Measurements from ENCODE around the gene SPATA18. TPM values are rescaled to one million over a fixed set of nuclear protein-coding genes. Genes with fewer than 3 reads are reported as not detected.

The SPATA18 gene
- total and polyA plus RNA-seq, 2 of the 13 experiments (the other 11 are each of a cell fraction or from before 2014, with no cell fraction given) = 5.7 to 13.2 TPM

DNA sequence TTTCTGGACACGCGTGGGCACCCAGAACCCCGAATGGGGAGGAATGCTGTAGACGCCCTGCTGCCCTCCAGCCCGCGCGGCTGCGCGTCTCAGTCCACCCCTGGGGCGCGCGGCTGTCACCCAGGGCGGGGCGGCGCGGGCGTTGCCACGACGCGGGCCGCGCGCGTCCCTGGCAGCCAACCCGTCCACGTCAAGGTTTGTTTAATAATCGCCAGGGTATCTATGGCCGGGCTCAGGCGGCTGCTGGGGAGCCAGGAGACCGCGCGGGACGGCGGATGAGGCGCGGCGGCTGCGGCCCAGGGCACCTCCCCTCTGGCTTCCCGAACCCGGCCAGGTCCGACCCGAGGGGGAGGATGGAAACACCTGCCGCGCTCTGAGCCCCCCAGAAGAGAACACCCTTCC is at the start of gene SPATA18 (continued):
- TF ChIP-seq MBD4 (IDR thresholded peaks at IDR 0.05; ENCODE audit: borderline replicate concordance, low read length) (no peak), ZNF10 (CRISPR knock-in tag; IDR thresholded peaks at IDR 0.05; ENCODE audit: borderline replicate concordance, low read depth) (no peak), ZNF282 (IDR thresholded peaks at IDR 0.05; ENCODE audit: partially characterized antibody) (no peak), HHEX (CRISPR knock-in tag; IDR thresholded peaks at IDR 0.05) (no peak), ZNF331 (CRISPR knock-in tag; IDR thresholded peaks at IDR 0.05) (no peak), SIN3B (IDR thresholded peaks at IDR 0.05; ENCODE audit: low read length) (no peak), ZNF678 (CRISPR knock-in tag; IDR thresholded peaks at IDR 0.05) (0 out of 2 replicates have a peak, but pooled peaks have one; percentile 38), HOXA7 (CRISPR knock-in tag; IDR thresholded peaks at IDR 0.05) (no peak), SETDB1 (CRISPR knock-in tag; IDR thresholded peaks at IDR 0.05; ENCODE audit: borderline replicate concordance) (no peak), ZNF234 (CRISPR knock-in tag; conservative IDR thresholded peaks at IDR 0.05) (no peak), ZNF570 (CRISPR knock-in tag; IDR thresholded peaks at IDR 0.05; ENCODE audit: borderline replicate concordance) (no peak), HES4 (CRISPR knock-in tag; IDR thresholded peaks at IDR 0.05; ENCODE audit: borderline replicate concordance) (no peak), ONECUT2 (CRISPR knock-in tag; IDR thresholded peaks at IDR 0.05) (no peak), TARDBP (CRISPR knock-in tag; IDR thresholded peaks at IDR 0.05) (no peak), ZNF230 (CRISPR knock-in tag; IDR thresholded peaks at IDR 0.05) (0 out of 2 replicates have a peak, but pooled peaks have one; percentile 60), GABPA (IDR thresholded peaks at IDR 0.05; ENCODE audit: low read depth, low read length) (no peak), GABPA (CRISPR knock-in tag; IDR thresholded peaks at IDR 0.05; ENCODE audit: low read depth) (no peak), PAX8 (CRISPR knock-in tag; IDR thresholded peaks at IDR 0.05; ENCODE audit: borderline replicate concordance) (0 out of 2 replicates have a peak, but pooled peaks have one; percentile 34)
- TF ChIP-seq, protein P1, sequence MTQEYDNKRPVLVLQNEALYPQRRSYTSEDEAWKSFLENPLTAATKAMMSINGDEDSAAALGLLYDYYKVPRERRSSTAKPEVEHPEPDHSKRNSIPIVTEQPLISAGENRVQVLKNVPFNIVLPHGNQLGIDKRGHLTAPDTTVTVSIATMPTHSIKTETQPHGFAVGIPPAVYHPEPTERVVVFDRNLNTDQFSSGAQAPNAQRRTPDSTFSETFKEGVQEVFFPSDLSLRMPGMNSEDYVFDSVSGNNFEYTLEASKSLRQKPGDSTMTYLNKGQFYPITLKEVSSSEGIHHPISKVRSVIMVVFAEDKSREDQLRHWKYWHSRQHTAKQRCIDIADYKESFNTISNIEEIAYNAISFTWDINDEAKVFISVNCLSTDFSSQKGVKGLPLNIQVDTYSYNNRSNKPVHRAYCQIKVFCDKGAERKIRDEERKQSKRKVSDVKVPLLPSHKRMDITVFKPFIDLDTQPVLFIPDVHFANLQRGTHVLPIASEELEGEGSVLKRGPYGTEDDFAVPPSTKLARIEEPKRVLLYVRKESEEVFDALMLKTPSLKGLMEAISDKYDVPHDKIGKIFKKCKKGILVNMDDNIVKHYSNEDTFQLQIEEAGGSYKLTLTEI (CRISPR knock-in tag; conservative IDR thresholded peaks at IDR 0.05) = no peak
- TF ChIP-seq, protein P2, sequence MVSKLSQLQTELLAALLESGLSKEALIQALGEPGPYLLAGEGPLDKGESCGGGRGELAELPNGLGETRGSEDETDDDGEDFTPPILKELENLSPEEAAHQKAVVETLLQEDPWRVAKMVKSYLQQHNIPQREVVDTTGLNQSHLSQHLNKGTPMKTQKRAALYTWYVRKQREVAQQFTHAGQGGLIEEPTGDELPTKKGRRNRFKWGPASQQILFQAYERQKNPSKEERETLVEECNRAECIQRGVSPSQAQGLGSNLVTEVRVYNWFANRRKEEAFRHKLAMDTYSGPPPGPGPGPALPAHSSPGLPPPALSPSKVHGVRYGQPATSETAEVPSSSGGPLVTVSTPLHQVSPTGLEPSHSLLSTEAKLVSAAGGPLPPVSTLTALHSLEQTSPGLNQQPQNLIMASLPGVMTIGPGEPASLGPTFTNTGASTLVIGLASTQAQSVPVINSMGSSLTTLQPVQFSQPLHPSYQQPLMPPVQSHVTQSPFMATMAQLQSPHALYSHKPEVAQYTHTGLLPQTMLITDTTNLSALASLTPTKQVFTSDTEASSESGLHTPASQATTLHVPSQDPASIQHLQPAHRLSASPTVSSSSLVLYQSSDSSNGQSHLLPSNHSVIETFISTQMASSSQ (IDR thresholded peaks at IDR 0.05; ENCODE audit: low read depth) = no peak
- TF ChIP-seq, protein P2 (CRISPR knock-in tag; IDR thresholded peaks at IDR 0.05; ENCODE audit: borderline replicate concordance) = 0 out of 2 replicates have a peak, but pooled peaks have one; percentile 38
- TF ChIP-seq, protein P3, sequence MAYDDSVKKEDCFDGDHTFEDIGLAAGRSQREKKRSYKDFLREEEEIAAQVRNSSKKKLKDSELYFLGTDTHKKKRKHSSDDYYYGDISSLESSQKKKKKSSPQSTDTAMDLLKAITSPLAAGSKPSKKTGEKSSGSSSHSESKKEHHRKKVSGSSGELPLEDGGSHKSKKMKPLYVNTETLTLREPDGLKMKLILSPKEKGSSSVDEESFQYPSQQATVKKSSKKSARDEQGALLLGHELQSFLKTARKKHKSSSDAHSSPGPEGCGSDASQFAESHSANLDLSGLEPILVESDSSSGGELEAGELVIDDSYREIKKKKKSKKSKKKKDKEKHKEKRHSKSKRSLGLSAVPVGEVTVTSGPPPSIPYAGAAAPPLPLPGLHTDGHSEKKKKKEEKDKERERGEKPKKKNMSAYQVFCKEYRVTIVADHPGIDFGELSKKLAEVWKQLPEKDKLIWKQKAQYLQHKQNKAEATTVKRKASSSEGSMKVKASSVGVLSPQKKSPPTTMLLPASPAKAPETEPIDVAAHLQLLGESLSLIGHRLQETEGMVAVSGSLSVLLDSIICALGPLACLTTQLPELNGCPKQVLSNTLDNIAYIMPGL (CRISPR knock-in tag; IDR thresholded peaks at IDR 0.05; ENCODE audit: borderline replicate concordance in 1 of 2, low read depth in 1 of 2) = no peak; a peak in 2 of 4 replicates
- TF ChIP-seq, protein P4, sequence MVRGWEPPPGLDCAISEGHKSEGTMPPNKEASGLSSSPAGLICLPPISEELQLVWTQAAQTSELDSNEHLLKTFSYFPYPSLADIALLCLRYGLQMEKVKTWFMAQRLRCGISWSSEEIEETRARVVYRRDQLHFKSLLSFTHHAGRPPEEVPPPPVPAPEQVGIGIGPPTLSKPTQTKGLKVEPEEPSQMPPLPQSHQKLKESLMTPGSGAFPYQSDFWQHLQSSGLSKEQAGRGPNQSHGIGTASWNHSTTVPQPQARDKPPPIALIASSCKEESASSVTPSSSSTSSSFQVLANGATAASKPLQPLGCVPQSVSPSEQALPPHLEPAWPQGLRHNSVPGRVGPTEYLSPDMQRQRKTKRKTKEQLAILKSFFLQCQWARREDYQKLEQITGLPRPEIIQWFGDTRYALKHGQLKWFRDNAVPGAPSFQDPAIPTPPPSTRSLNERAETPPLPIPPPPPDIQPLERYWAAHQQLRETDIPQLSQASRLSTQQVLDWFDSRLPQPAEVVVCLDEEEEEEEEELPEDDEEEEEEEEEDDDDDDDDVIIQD (CRISPR knock-in tag; IDR thresholded peaks at IDR 0.05; ENCODE audit: low read depth) = no peak

All from HepG2 (cell line).